ENCODE measurements around the gene KSR1. TPM values are rescaled to one million over a fixed set of nuclear protein-coding genes. Genes with fewer than 3 reads are reported as not detected.

KSR1 gene
- total and polyA plus RNA-seq, 9 of the 15 experiments (the other 6 are each of a cell fraction or from before 2014, with no cell fraction given), result 1.4 to 51.7 (median 18.4) TPM

DNA sequence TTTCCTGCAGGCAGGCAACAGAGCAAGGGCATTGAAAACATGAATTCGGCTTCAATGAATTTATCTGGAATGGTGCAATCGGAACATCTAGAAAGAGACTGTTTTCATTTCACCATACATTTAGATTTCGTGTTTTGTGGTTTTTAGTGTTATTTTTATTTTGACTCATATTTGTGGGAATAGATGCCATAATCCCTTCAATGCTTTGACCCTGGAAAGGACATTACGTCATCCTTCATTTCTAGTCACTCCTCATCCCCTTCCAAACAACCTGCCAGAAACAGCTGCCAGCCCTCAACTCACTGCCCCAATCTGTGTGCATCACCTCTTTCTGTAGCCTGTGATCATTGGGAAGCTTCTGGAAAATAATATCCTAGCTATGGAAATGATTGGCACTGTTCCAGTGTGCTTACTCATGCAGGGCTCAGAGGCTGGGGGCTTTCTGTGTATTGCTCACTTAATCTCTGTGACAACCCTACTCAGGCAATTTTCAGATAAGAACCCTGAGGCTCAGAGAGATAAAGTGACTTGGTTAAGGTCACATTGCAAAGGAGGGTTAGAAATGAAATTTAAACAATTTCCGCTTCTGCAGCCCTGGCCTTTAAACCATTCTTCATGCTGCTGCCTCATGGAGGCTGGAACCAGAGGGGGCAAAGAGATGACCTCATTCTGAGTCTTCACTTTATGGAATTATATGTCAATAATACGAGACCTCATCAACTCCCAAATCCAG, 9.5 kb upstream of the KSR1 start (continued):
- TF ChIP-seq, protein P1, sequence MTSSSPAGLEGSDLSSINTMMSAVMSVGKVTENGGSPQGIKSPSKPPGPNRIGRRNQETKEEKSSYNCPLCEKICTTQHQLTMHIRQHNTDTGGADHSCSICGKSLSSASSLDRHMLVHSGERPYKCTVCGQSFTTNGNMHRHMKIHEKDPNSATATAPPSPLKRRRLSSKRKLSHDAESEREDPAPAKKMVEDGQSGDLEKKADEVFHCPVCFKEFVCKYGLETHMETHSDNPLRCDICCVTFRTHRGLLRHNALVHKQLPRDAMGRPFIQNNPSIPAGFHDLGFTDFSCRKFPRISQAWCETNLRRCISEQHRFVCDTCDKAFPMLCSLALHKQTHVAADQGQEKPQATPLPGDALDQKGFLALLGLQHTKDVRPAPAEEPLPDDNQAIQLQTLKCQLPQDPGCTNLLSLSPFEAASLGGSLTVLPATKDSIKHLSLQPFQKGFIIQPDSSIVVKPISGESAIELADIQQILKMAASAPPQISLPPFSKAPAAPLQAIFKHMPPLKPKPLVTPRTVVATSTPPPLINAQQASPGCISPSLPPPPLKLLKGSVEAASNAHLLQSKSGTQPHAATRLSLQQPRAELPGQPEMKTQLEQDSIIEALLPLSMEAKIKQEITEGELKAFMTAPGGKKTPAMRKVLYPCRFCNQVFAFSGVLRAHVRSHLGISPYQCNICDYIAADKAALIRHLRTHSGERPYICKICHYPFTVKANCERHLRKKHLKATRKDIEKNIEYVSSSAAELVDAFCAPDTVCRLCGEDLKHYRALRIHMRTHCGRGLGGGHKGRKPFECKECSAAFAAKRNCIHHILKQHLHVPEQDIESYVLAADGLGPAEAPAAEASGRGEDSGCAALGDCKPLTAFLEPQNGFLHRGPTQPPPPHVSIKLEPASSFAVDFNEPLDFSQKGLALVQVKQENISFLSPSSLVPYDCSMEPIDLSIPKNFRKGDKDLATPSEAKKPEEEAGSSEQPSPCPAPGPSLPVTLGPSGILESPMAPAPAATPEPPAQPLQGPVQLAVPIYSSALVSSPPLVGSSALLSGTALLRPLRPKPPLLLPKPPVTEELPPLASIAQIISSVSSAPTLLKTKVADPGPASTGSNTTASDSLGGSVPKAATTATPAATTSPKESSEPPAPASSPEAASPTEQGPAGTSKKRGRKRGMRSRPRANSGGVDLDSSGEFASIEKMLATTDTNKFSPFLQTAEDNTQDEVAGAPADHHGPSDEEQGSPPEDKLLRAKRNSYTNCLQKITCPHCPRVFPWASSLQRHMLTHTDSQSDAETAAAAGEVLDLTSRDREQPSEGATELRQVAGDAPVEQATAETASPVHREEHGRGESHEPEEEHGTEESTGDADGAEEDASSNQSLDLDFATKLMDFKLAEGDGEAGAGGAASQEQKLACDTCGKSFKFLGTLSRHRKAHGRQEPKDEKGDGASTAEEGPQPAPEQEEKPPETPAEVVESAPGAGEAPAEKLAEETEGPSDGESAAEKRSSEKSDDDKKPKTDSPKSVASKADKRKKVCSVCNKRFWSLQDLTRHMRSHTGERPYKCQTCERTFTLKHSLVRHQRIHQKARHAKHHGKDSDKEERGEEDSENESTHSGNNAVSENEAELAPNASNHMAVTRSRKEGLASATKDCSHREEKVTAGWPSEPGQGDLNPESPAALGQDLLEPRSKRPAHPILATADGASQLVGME (CRISPR knock-in tag; IDR thresholded peaks at IDR 0.05), result no peak
- TF ChIP-seq CHD1 (IDR thresholded peaks at IDR 0.05; ENCODE audit: low read length) (no peak), ZSCAN29 (IDR thresholded peaks at IDR 0.05) (no peak), ZKSCAN3 (CRISPR knock-in tag; IDR thresholded peaks at IDR 0.05) (no peak), SRSF9 (IDR thresholded peaks at IDR 0.05; ENCODE audit: borderline replicate concordance, low read depth, low read length) (no peak), CC2D1A (IDR thresholded peaks at IDR 0.05) (peak; percentile 73; the same call in 1 of the 2 replicates), POLR2AphosphoS5 (IDR thresholded peaks at IDR 0.05; ENCODE audit: control insufficient read depth, insufficient read depth, low read depth, low read length) (peak; percentile 86), RBM25 (IDR thresholded peaks at IDR 0.05; ENCODE audit: low read depth, low read length, severe bottlenecking) (peak; percentile 13), SIRT6 (IDR thresholded peaks at IDR 0.05; ENCODE audit: low read depth, low read length) (no peak), SMAD3 (CRISPR knock-in tag; conservative IDR thresholded peaks at IDR 0.05) (0 out of 2 replicates have a peak, but pooled peaks have one; percentile 57), ZBTB8A (IDR thresholded peaks at IDR 0.05; ENCODE audit: partially characterized antibody) (no peak), ZNF57 (CRISPR knock-in tag; IDR thresholded peaks at IDR 0.05) (no peak), ARNT (IDR thresholded peaks at IDR 0.05) (peak; percentile 61 to 71; a peak in 3 of 4 replicates), ADNP (tag; IDR thresholded peaks at IDR 0.05) (no peak), SIN3B (IDR thresholded peaks at IDR 0.05; ENCODE audit: low read depth) (no peak), MECOM (CRISPR knock-in tag; IDR thresholded peaks at IDR 0.05) (no peak), RBM17 (IDR thresholded peaks at IDR 0.05; ENCODE audit: borderline replicate concordance, low read depth, low read length) (no peak), SNIP1 (IDR thresholded peaks at IDR 0.05; ENCODE audit: low read depth) (no peak), KAT8 (IDR thresholded peaks at IDR 0.05; ENCODE audit: low read depth) (no peak), NBN (IDR thresholded peaks at IDR 0.05; ENCODE audit: low read depth) (peak; percentile 90; the same call in 1 of the 2 replicates), CEBPB (tag; IDR thresholded peaks at IDR 0.05) (peak; percentile 64), NFXL1 (CRISPR knock-in tag; IDR thresholded peaks at IDR 0.05) (no peak), TSC22D4 (tag; IDR thresholded peaks at IDR 0.05) (no peak), ZNF274 (IDR thresholded peaks at IDR 0.05; ENCODE audit: borderline replicate concordance, low read depth, low read length) (no peak)
